Inflammatory macrophage treated with lipopolysaccharide for 4 hours (primary cell): ENCODE data around the gene HDDC2.

Experiments
- DNase-seq: peaks from one replicate; pipeline ENCODE4 v3.0.0-alpha.2; 2020

Gene HDDC2

DNA sequence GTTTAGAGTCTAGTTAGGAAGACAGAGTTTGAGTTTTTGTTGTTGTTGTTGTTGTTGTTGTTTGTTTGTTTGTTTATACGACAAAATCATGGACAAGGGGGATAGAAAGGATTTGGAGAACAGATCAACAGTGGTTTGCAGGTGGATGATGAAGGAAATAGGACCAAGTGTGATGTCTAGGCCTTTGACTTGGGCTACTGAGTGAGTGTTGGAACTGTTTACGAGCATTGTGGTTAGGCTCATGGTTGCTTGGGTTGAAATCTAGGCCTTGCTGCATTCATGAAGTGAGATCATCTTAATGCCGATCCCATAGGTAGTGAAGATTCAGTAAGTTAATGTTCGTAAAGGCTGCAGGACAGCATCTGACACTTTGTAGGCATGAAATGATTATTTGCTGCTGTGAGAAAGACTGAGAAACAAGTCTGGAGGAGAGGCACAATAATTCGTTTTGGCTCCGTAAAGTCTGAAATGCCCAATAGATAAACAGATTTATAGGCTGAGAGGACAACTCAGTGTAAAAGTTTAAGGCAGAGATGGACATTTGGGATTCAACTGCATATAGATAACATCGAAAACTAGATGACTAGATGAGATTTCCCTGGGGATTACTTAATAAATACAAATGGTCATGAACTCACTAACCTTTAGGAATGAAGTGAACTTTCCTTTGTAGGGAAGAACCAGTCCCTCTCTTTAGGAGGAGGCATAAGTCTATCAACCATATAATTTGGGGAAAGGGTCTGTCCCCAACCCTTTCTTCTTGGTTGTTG is 70.0 kb downstream of the HDDC2 start:
- DNase-seq = no peak

DNA sequence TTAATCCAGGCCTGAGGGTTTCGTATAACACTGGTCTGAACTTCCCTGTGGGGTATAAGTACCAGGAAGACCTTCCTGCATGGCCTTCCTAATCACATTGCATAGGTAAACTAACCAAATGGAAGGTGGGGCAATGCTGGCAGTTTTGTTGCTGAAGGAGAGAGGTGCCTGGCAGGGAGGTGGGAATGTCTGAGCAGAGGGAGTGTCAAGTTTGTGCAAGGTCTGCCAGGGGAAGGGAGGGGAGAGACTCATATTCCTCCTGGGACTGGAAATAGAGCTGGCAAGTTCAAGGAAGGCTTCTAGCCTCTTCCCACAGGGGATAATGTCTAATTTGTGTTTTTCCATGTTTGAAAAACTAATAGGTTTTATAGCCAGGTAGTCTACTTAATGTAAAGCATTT is 70.6 kb downstream of the HDDC2 start:
- DNase-seq = no peak

DNA sequence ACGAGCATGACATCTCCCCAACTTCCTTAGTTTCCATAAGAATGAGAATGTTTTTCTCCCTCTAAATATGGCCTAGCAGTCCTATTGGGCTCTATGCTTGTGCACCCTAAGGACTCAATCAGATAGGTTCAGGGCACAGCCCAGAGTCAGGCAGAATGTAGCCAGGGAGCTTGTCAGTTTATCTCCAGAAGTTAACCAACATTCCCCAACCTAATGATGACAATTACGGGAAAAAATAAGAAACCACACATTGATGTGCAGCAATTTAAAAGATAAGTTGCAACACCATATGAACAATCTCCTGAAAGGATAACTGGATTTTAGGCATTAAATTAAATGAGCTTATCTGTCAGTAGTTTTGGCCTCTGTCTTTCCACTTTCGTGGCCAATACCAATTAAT is 71.1 kb downstream of the HDDC2 start:
- DNase-seq = no peak

DNA sequence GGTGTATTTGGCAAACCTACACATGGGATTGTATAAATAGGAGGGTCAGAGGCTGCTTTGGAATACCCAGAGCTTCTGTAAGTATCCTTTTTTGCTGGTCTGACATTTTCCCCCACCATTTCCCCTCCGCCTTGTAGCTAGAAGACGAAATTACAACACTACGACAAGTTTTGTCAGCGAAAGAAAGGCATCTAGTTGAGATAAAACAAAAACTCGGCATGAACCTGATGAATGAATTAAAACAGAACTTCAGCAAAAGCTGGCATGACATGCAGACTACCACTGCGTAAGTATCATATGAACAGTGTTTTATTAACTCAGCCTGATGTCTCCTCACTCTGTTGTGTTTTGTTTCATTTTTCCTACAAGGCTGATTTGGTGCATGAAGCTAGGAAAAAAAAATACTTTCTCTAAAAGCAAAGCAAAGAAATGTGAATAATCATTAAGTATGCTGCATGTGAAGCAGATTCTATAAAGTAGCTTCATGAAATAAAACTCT is 72.7 kb downstream of the HDDC2 start:
- no peak for DNase-seq

DNA sequence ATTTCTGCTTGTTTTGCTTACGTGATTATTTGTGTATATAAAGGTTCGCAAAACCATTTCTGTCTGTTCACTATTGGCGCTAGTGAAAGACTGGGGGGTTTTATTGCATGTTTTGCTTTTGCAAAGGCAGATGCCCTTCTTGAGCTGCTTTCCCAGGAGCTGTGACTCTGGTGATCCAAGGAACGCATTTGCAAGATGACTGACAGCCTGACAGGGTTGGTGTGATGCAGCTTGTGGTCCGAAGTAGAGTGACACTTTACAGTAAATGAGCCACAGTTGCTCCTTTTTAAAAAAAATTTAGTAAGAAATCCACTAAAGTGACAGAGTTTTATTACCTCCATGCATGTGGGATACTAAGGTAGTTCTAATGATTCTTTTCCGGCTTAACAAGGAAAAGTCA is 74.5 kb downstream of the HDDC2 start:
- DNase-seq = no peak
